HG03558 (cell line): ENCODE measurements around the gene CASP10.

ENCODE experiments used
- ATAC-seq: cut with Tn5 transposase; IDR thresholded peaks from one replicate; pipeline ENCODE4 v1.9.1; 2021; ENCODE audit warnings: moderate number of reproducible peaks; ENCODE audit not compliant: unreplicated experiment; ENCODE audit errors: extremely low read depth

The CASP10 gene

GRCh38 chr2:201250741-201251140 lies 67.8 kb downstream of the CASP10 start:
- no peak for ATAC-seq

GRCh38 chr2:201254081-201254730 lies 71.3 kb downstream of the CASP10 start:
- no peak for ATAC-seq

GRCh38 chr2:201255408-201256033 lies 72.6 kb downstream of the CASP10 start:
- no peak for ATAC-seq

GRCh38 chr2:201256082-201256481 lies 73.1 kb downstream of the CASP10 start:
- ATAC-seq, result no peak

- no peak for ATAC-seq
Measured at GRCh38 chr2:201257381-201257955, 74.5 kb downstream of the CASP10 start.

GRCh38 chr2:201257956-201258665 lies 75.2 kb downstream of the CASP10 start:
- ATAC-seq, result peak; percentile 30

GRCh38 chr2:201258666-201259615 lies 76.0 kb downstream of the CASP10 start:
- no peak for ATAC-seq

GRCh38 chr2:201260302-201260800 lies 77.4 kb downstream of the CASP10 start, which contains the start of gene CASP8:
Gene CASP8 (plus strand): TSS chr2:201260536. CDS start chr2:201266487, 5,951 bp downstream.
- ATAC-seq, result peak; percentile 27

- no peak for ATAC-seq
Measured at GRCh38 chr2:201261471-201261870, 78.5 kb downstream of the CASP10 start.

- no peak for ATAC-seq
Measured at GRCh38 chr2:201261906-201262305, 79.0 kb downstream of the CASP10 start.

- no peak for ATAC-seq
Measured at GRCh38 chr2:201262718-201263117, 79.8 kb downstream of the CASP10 start.

GRCh38 chr2:201263779-201264178 lies 80.8 kb downstream of the CASP10 start:
- ATAC-seq, result no peak

- ATAC-seq, result no peak
Measured at GRCh38 chr2:201264472-201265173, 81.7 kb downstream of the CASP10 start.

GRCh38 chr2:201266629-201267028 lies 83.7 kb downstream of the CASP10 start:
- ATAC-seq, result no peak

- no peak for ATAC-seq
Measured at GRCh38 chr2:201267278-201268030, 84.5 kb downstream of the CASP10 start.

- ATAC-seq, result no peak
Measured at GRCh38 chr2:201269764-201270163, 86.8 kb downstream of the CASP10 start.

- ATAC-seq, result no peak
Measured at GRCh38 chr2:201270293-201271001, 87.5 kb downstream of the CASP10 start.

GRCh38 chr2:201271917-201272316 lies 89.0 kb downstream of the CASP10 start:
- no peak for ATAC-seq
